ENCODE results near the gene PPP2R2D.

GRCh38 chr10:131943021-131943814 lies 42.4 kb downstream of the PPP2R2D start:
- peak in 2 of 6 experiments; percentile 18 to 40 for TF ChIP-seq CTCF (IDR thresholded peaks at IDR 0.05)
- TF ChIP-seq POLR2A (IDR thresholded peaks at IDR 0.05) = no peak
